Regular cardiac myocyte (primary cell): Measurements from ENCODE around the gene ACTL9. TPM values are rescaled to one million over a fixed set of nuclear protein-coding genes. Genes with fewer than 3 reads are reported as not detected.

Experiments used
- total RNA-seq: library from RNA; depleted of rRNA; stranded (reverse); fragments of >200 nt; gene quantifications from 2 replicates; pipeline ENCODE4 v1.2.3, GENCODE V29; 2014

Gene ACTL9
- not detected in 2 replicates for total RNA-seq

GRCh38 chr19:8698433-8699063 is at the start of gene ACTL9:
ACTL9 (minus strand) TSS chr19:8698795; CDS start chr19:8698701, 94 bp downstream.

GRCh38 chr19:8721334-8721733 is 22.7 kb upstream of the ACTL9 start, which contains the start of gene OR2Z1:
OR2Z1 (plus strand) TSS chr19:8721634; CDS start chr19:8731029, 9,395 bp downstream.

Other genes starting within 250 kb of the ACTL9 start
- gene PRAM1, start 196.2 kb downstream of the ACTL9 start, total RNA-seq, result not detected in 2 replicates
- gene ZNF414, start 184.6 kb downstream of the ACTL9 start, total RNA-seq, result 2.5 and 4.8 TPM in 2 replicates
- 0.19 and 0.28 TPM in 2 replicates for gene MYO1F, start 121.4 kb downstream of the ACTL9 start, total RNA-seq
- 3.5 and 15.8 TPM in 2 replicates for gene ADAMTS10, start 88.1 kb downstream of the ACTL9 start, total RNA-seq
- gene NFILZ, start 68.2 kb downstream of the ACTL9 start, total RNA-seq, result not detected in 2 replicates
- gene OR2Z1, start 22.8 kb upstream of the ACTL9 start, total RNA-seq, result not detected in 2 replicates
- 17.4 and 40.9 TPM in 2 replicates for gene ZNF558, start 133.5 kb upstream of the ACTL9 start, total RNA-seq
- not detected in 2 replicates for gene MBD3L1, start 133.6 kb upstream of the ACTL9 start, total RNA-seq